ENCODE measurements around the gene RPRD1B. TPM values are rescaled to one million over a fixed set of nuclear protein-coding genes. Genes with fewer than 3 reads are reported as not detected.

RPRD1B gene
- total and polyA plus RNA-seq, 2 of the 8 experiments (the other 6 are each of a cell fraction or from before 2014, with no cell fraction given), result 10.3 to 20.9 TPM

- 91% methylated on average over 8 of the region's 8 CpGs; no CpG with 5 or more reads in 1 of the 2 experiments for WGBS, 2 experiments (ENCODE audit: extremely low coverage in 1 of 2, insufficient coverage in 1 of 2, insufficient read length in 1 of 2, insufficient replicate concordance in 2 of 2, low coverage in 1 of 2, low lambda C conversion rate in 2 of 2, missing lambda C conversion rate in 1 of 2)
- H2BK120ac ChIP-seq (replicated peaks; ENCODE audit: low read depth, low read length), result no peak overlapping the region
Measured at GRCh38 chr20:38110525-38111178, 77.1 kb downstream of the RPRD1B start.

More at GRCh38 chr20:38110525-38111178, 77.1 kb downstream of the RPRD1B start:
- H4K91ac ChIP-seq (replicated peaks; ENCODE audit: insufficient read length, low read length), result no peak overlapping the region
- H2BK15ac ChIP-seq (ENCODE audit: low read length), result no peak overlapping the region
- H3K36me3 ChIP-seq (ENCODE audit: control insufficient read depth in 2 of 4, insufficient read depth in 4 of 4, low read length in 3 of 4), result no peaks in the 10 kb centered on the region
- H2AK5ac ChIP-seq (ENCODE audit: low read depth, low read length), result no peak overlapping the region
- no peak overlapping the region for H2BK20ac ChIP-seq (ENCODE audit: low read length)
- CTCF ChIA-PET (ENCODE audit: partially characterized antibody), result interaction anchor here (0.8 to 7.5 kb wide), 5 partner anchors 15 to 109 kb away, joined by 3 to 198 read pairs (median 4); no protein-coding TSS in a partner anchor
- no peak overlapping the region for H3K56ac ChIP-seq (replicated peaks; ENCODE audit: insufficient read length, low read depth, low read length)
- no peak overlapping the region for H2AFZ ChIP-seq (ENCODE audit: low read length)
- POLR2A ChIA-PET (ENCODE audit: partially characterized antibody), result no interaction called here
- no peak overlapping the region for H3K4me2 ChIP-seq (ENCODE audit: insufficient read depth in 1 of 2, low read depth in 2 of 2, low read length in 2 of 2)
- no peaks in the 10 kb centered on the region for H3K4me1 ChIP-seq (replicated peaks in 1 of 4; ENCODE audit: control insufficient read depth in 3 of 4, insufficient read depth in 4 of 4, low read length in 3 of 4)
- H3K79me1 ChIP-seq (ENCODE audit: low read depth, low read length), result no peaks in the 10 kb centered on the region
- DNase-seq (ENCODE audit: low read depth in 1 of 2, low spot score in 2 of 2) (peak in 1 of 2 experiments; percentile 24), FAIRE-seq (no peak)
- H3K27ac ChIP-seq (ENCODE audit: low read depth, low read length), result no peak overlapping the region
- no peak overlapping the region for H3K4ac ChIP-seq (replicated peaks; ENCODE audit: insufficient read length, low read depth, low read length)
- H3K27me3 ChIP-seq (replicated peaks in 1 of 4; ENCODE audit: control insufficient read depth in 3 of 4, extremely low read depth in 1 of 4, insufficient read depth in 3 of 4, low read length in 3 of 4), result no peaks in the 10 kb centered on the region
- TF ChIP-seq SAP30 (IDR thresholded peaks at IDR 0.05; ENCODE audit: insufficient read depth, insufficient replicate concordance, low read length) (no peak), EZH2 (IDR thresholded peaks at IDR 0.05; ENCODE audit: low read depth, low read length, severe bottlenecking) (no peak), TCF12 (IDR thresholded peaks at IDR 0.05; ENCODE audit: low read depth, low read length) (no peak), CTBP2 (IDR thresholded peaks at IDR 0.05; ENCODE audit: borderline replicate concordance, insufficient read depth, insufficient read length, low read length) (no peak)
- no peak overlapping the region for H4K8ac ChIP-seq (ENCODE audit: extremely low read depth, insufficient read depth, low read length)
- H3K23me2 ChIP-seq (ENCODE audit: low read depth, low read length), result no peaks in the 10 kb centered on the region
- no peak overlapping the region for H3K4me3 ChIP-seq (ENCODE audit: extremely low read depth in 1 of 4, insufficient read depth in 2 of 4, low read depth in 3 of 4, low read length in 4 of 4)
- H2BK5ac ChIP-seq (ENCODE audit: low read depth, low read length), result no peak overlapping the region
- no peaks in the 10 kb centered on the region for H3K79me2 ChIP-seq (ENCODE audit: control insufficient read depth in 1 of 2, insufficient read depth in 2 of 2, low read length in 2 of 2)
- H3K18ac ChIP-seq (ENCODE audit: extremely low read depth, low read length), result no peak overlapping the region
- no peaks in the 10 kb centered on the region for H4K20me1 ChIP-seq (replicated peaks in 1 of 2; ENCODE audit: control insufficient read depth in 1 of 2, insufficient read depth in 2 of 2, low read length in 2 of 2)
- H4K5ac ChIP-seq (ENCODE audit: insufficient read length, low read depth, low read length), result no peak overlapping the region
- no peaks in the 10 kb centered on the region for H3K9me3 ChIP-seq (ENCODE audit: insufficient read depth in 2 of 2, low read depth in 1 of 2, low read length in 1 of 2)
- no peak overlapping the region for H3K23ac ChIP-seq (ENCODE audit: insufficient read length)
- no peak overlapping the region for H2BK12ac ChIP-seq (ENCODE audit: low read depth, low read length)
- H3K14ac ChIP-seq (ENCODE audit: insufficient read length), result no peak overlapping the region
- no peak overlapping the region for H3K9ac ChIP-seq (replicated peaks in 1 of 4; ENCODE audit: extremely low read depth in 1 of 4, low read depth in 3 of 4, low read length in 3 of 4)
